ENCODE measurements around the gene ZNF618.

Gene ZNF618

DNA sequence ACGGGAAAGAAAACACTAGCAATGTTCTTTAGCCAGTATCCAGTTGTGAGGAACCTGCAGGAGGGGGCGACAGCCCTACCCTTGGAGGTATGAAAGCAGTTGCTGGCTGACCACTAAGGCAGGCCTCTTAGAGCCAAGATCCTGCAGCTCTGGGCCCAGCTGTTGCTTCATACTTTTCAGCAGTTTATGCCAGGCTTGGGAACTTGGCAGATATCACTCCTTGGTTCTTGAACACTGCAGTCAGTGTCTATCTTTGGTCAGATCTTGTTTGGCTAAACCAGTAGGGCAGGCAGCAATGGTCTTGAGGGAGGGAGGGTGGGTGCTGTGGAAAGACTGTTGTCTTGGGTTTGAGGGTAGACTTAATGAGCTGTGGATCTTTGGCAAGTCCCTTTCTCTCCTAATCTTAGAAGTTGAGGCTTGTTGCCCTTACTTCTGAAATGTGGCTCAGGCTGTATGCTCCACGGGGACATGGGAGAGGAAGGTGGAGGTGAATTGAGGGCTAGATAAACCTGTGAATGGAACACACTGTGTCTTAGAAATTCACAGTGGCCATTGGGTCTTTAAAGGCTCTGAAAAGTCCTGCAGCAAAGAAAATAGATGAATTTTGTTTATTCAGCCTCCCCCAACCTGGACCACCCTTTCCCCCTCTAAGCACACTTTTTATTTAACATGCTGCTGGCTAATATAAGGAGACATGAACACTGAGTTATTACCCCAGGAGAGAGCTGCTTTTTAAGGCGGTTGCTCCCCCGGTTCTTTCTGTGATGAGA is 37.5 kb downstream of the ZNF618 start:
- no peak for DNase-seq (ENCODE audit: extremely low read depth, low read depth)
- H3K4me3 ChIP-seq (replicated peaks; ENCODE audit: low read depth, low read length): no peak overlapping the region
- TF ChIP-seq, protein P1, sequence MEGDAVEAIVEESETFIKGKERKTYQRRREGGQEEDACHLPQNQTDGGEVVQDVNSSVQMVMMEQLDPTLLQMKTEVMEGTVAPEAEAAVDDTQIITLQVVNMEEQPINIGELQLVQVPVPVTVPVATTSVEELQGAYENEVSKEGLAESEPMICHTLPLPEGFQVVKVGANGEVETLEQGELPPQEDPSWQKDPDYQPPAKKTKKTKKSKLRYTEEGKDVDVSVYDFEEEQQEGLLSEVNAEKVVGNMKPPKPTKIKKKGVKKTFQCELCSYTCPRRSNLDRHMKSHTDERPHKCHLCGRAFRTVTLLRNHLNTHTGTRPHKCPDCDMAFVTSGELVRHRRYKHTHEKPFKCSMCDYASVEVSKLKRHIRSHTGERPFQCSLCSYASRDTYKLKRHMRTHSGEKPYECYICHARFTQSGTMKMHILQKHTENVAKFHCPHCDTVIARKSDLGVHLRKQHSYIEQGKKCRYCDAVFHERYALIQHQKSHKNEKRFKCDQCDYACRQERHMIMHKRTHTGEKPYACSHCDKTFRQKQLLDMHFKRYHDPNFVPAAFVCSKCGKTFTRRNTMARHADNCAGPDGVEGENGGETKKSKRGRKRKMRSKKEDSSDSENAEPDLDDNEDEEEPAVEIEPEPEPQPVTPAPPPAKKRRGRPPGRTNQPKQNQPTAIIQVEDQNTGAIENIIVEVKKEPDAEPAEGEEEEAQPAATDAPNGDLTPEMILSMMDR (IDR thresholded peaks at IDR 0.05; ENCODE audit: low read depth, low read length, missing control alignments): no peak

DNA sequence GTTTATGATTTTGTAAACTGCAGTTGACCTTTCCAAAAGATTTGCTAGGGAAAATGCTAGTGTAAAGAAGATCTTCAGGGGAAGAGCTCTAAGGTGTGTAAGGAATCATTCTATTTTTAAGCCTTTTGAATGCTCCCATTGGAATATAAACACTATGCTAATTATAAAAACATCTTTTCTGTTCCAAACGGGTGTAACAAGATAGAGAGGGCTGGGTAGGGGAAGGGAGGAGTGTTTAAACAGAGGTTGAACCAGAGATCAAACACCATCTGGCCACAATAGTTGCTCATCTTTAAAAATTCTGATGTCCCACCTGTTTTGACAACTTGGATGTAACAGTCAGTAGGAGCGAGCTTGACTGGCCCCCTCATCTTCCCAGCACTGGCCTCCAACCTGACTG is 38.4 kb downstream of the ZNF618 start:
- no peak for DNase-seq (ENCODE audit: extremely low read depth, low read depth)
- TF ChIP-seq, protein P1 (IDR thresholded peaks at IDR 0.05; ENCODE audit: low read depth, low read length, missing control alignments): no peak
- no peak overlapping the region for H3K4me3 ChIP-seq (replicated peaks; ENCODE audit: low read depth, low read length)

DNA sequence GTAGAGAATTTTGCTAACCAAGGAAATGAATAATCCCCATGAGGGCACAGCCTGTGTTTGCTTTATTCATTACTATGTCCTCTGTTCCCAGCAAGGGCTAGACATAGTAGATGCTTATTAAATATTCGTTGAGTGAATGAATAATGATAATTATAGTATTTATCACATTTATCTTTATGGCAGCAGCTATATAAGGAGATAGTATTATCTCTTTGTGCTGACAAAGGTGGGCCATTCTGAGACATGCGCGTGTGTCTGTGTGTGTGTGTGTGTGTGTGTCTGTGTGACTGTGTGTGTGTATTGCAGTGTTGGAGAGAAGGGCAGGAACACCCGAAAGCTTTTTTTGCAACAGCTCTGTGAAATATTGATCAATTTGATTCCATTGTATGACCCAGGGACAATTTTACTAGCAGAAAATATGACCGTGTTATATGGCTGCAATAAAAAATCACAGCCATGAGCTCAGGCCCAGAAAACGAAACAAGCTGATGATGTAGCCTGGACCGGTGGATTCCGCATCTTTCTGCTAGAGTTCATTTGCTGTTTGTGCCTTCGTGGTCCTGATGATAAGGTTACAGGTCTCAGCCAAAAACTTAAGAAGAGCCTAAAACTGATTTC is 39.8 kb downstream of the ZNF618 start:
- DNase-seq (ENCODE audit: extremely low read depth, low read depth): no peak
- H3K4me3 ChIP-seq (replicated peaks; ENCODE audit: low read depth, low read length): no peak overlapping the region
- TF ChIP-seq, protein P1 (IDR thresholded peaks at IDR 0.05; ENCODE audit: low read depth, low read length, missing control alignments): no peak

DNA sequence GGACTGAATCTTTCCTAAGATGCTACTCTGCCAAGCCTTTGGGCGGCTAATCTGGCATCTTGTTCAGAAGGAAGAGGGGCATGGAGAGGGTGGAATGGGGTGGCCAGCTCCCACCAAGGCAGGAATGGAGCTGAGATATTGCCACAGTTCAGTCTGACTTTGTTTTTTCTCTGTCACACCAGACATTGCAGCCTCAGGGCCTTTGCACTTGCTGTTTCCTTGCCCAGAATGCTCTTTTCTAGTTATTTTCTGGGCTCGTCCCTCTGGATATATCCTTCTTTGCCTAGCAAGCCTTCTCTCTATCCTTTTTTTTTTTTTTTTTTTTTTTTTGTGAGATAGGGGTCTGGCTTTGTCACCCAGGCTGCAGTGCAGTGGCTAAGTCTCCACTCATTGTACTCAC is 40.8 kb downstream of the ZNF618 start:
- H3K4me3 ChIP-seq (replicated peaks; ENCODE audit: low read depth, low read length): no peak overlapping the region
- no peak for DNase-seq (ENCODE audit: extremely low read depth, low read depth)
- TF ChIP-seq, protein P1 (IDR thresholded peaks at IDR 0.05; ENCODE audit: low read depth, low read length, missing control alignments): no peak

DNA sequence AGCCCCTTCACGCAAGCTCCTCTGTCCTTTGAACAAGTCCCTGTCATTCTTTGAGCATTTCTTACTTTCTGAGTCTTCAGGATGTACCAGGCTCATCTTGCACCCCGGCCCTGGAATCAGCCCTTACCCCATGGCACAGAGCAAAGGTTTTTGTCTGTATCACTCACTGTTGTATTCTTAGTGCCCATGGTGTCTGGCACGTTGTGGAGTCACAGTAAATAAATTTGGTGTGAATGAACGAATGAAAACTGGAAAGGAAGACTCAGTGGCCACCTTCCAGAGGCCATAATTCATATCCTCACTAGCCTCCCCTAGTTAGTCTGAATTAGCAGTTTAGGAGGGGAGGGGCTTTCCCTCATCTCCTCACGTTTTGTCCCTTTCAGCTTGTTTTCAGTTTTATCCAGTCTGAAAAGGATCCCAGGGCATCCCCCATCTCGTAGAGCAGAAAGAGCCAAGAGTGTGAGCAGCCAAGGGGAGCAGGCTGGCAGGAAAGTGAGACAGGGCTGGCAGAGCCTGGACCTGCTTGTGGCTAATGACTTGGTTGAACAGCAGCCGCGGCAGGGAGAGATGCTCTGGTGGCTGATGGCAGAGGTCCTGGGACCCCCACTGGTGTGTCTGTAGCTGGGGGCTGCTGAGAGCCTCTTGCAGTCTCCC is 42.7 kb downstream of the ZNF618 start:
- no peak overlapping the region for H3K4me3 ChIP-seq (replicated peaks; ENCODE audit: low read depth, low read length)
- no peak for DNase-seq (ENCODE audit: extremely low read depth, low read depth)
- TF ChIP-seq, protein P1 (IDR thresholded peaks at IDR 0.05; ENCODE audit: low read depth, low read length, missing control alignments): no peak

DNA sequence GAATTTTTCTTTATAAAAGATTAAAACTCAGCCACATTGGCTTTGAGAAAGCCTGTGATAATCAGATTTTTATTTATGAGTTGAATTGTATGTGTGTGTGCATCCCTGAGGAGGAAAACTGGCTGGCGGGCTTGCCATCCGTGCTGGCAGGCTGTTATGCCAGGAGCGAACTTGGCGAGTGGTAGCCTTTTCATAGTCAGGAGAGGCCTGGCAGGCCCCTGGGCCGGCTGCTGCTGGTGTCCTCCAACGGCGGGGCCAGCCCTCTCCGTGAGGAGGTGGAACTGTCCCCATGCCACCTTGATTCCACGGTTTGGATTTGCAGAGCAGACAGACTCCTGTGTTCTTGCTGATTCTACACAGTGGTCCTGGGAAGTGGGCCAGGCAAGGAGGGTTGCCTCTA is 43.3 kb downstream of the ZNF618 start:
- no peak for DNase-seq (ENCODE audit: extremely low read depth, low read depth)
- TF ChIP-seq, protein P1 (IDR thresholded peaks at IDR 0.05; ENCODE audit: low read depth, low read length, missing control alignments): no peak
- H3K4me3 ChIP-seq (replicated peaks; ENCODE audit: low read depth, low read length): no peak overlapping the region
